ENCODE results near the gene FAM162A.

DNA sequence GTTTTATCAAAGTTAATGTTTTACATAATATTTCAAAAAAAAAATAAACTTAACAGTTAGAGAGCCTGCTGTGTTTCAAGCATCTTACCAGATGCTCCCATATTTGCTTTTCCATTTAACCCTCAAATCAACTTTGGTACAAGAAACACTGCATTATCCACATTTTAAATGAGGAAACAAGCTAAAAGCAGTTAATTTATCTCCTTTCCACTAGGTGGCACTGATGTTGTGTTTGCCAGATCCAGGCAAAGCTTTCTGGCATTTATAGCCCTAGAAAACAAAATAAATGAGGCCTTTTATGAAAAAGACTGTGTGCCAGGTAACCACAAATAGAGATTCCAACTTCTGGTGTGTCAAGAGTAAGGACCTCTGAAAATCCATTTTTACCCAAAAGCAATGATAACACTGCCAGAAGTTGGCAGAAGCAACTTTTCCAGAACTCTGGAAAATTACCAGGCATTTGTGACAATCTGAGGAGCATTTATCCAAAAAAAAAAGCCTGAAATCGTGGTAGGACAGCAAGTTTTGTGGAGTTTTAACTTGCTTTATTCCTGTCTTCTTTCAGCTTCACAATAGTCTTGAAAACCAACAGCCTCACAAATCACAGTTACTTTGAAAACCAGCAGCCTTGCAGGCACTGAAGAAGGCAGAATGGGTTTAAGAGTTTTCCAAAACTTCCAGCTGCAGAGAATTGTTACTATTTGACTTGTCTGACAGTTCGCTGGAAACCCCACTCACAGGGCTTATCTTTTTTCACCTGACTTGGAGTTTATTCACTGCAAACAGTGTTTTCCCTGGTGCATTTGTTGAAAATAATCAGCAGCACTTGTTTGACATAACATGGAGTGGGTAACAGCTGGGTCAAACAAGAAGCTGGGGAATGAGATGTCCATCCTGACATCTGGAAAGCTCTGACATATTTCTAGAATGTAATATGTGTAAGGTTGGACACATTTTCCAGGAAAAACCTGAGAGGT, 9.2 kb downstream of the FAM162A start:
- TF ChIP-seq CTCF (IDR thresholded peaks at IDR 0.05; ENCODE audit: insufficient read depth, low read depth, low read length) (peak; percentile 85), EZH2 (IDR thresholded peaks at IDR 0.05; ENCODE audit: insufficient read depth, low read length) (no peak)

Measured in astrocyte (in vitro differentiated cells and primary cell).